Measurements from ENCODE around the gene PLA2G7. TPM values are rescaled to one million over a fixed set of nuclear protein-coding genes. Genes with fewer than 3 reads are reported as not detected.

The PLA2G7 gene
- polyA plus RNA-seq, 1 donor (not counting 4 experiments of a cell fraction or from before 2014, with no cell fraction given), result 4.8 TPM

GRCh38 chr6:46735720-46736031 is 501 bp upstream of the PLA2G7 start:
- Histone ChIP-seq H3K36me3 (ENCODE audit: control insufficient read depth in 2 of 2, extremely low read depth in 1 of 2, insufficient read depth in 2 of 2, low read length in 2 of 2) (no peaks in the 10 kb centered on the region), H3K9ac (ENCODE audit: control insufficient read depth, extremely low read depth, insufficient read depth, low read length) (peak overlapping the region; percentile 69), H4K20me1 (ENCODE audit: control insufficient read depth, extremely low read depth, insufficient read depth, low read length) (no peaks in the 10 kb centered on the region), H3K4me1 (ENCODE audit: control insufficient read depth, extremely low read depth, insufficient read depth, low read length) (peaks cover 23% of the 10 kb centered on the region), H3K27ac (ENCODE audit: control insufficient read depth, insufficient read depth, low read length) (no peak overlapping the region), H3K9me1 (ENCODE audit: control insufficient read depth, extremely low read depth, insufficient read depth, low read length) (no peaks in the 10 kb centered on the region), H3K9me3 (ENCODE audit: control insufficient read depth, low read depth, low read length) (no peaks in the 10 kb centered on the region), H3K4me3 (ENCODE audit: control insufficient read depth in 2 of 3, extremely low read depth in 1 of 3, insufficient read depth in 2 of 3, low read depth in 1 of 3, low read length in 3 of 3) (peak overlapping the region; percentile 54 to 80 (median 77)), H3K4me2 (ENCODE audit: control insufficient read depth, extremely low read depth, insufficient read depth, low read depth, low read length) (peak overlapping the region; percentile 94), H2AFZ (ENCODE audit: control insufficient read depth, low read length) (peak overlapping the region; percentile 74), H3K79me2 (ENCODE audit: control insufficient read depth, insufficient read depth, low read length) (no peaks in the 10 kb centered on the region), H3K27me3 (ENCODE audit: control insufficient read depth, extremely low read depth, insufficient read depth, low read length) (no peaks in the 10 kb centered on the region)
- dilution Hi-C loops (cut with MboI; ENCODE audit: extremely low pct_ligation_motif_present, low sequenced_read_pairs), result no loop called here
- DNase-seq (ENCODE audit: low read depth, low spot score) (no peak), FAIRE-seq (peak; percentile 89)
- TF ChIP-seq CTCF (optimal IDR thresholded peaks at IDR 0.05 in 1 of 3, IDR thresholded peaks at IDR 0.05 in 1 of 3, conservative IDR thresholded peaks at IDR 0.05 in 1 of 3; ENCODE audit: extremely low read depth in 1 of 3, insufficient read depth in 2 of 3, low read length in 3 of 3), result no peak
- no peak for TF ChIP-seq EZH2 (IDR thresholded peaks at IDR 0.05; ENCODE audit: low read length)

GRCh38 chr6:46733341-46733801 is 1.8 kb downstream of the PLA2G7 start:
- no peak overlapping the region for H3K4me2 ChIP-seq (ENCODE audit: control insufficient read depth, extremely low read depth, insufficient read depth, low read depth, low read length)
- peaks cover 23% of the 10 kb centered on the region for H3K4me1 ChIP-seq (ENCODE audit: control insufficient read depth, extremely low read depth, insufficient read depth, low read length)
- no peaks in the 10 kb centered on the region for H3K79me2 ChIP-seq (ENCODE audit: control insufficient read depth, insufficient read depth, low read length)
- no peaks in the 10 kb centered on the region for H3K36me3 ChIP-seq (ENCODE audit: control insufficient read depth in 2 of 2, extremely low read depth in 1 of 2, insufficient read depth in 2 of 2, low read length in 2 of 2)
- no peaks in the 10 kb centered on the region for H3K27me3 ChIP-seq (ENCODE audit: control insufficient read depth, extremely low read depth, insufficient read depth, low read length)
- no peaks in the 10 kb centered on the region for H3K9me1 ChIP-seq (ENCODE audit: control insufficient read depth, extremely low read depth, insufficient read depth, low read length)
- DNase-seq (ENCODE audit: low read depth, low spot score) (no peak), FAIRE-seq (no peak)
- no peak for TF ChIP-seq EZH2 (IDR thresholded peaks at IDR 0.05; ENCODE audit: low read length)
- TF ChIP-seq CTCF (optimal IDR thresholded peaks at IDR 0.05 in 1 of 3, IDR thresholded peaks at IDR 0.05 in 1 of 3, conservative IDR thresholded peaks at IDR 0.05 in 1 of 3; ENCODE audit: extremely low read depth in 1 of 3, insufficient read depth in 2 of 3, low read length in 3 of 3), result no peak
- no peak overlapping the region for H3K27ac ChIP-seq (ENCODE audit: control insufficient read depth, insufficient read depth, low read length)
- H4K20me1 ChIP-seq (ENCODE audit: control insufficient read depth, extremely low read depth, insufficient read depth, low read length), result no peaks in the 10 kb centered on the region
- H2AFZ ChIP-seq (ENCODE audit: control insufficient read depth, low read length), result no peak overlapping the region
- H3K9ac ChIP-seq (ENCODE audit: control insufficient read depth, extremely low read depth, insufficient read depth, low read length), result no peak overlapping the region
- no peaks in the 10 kb centered on the region for H3K9me3 ChIP-seq (ENCODE audit: control insufficient read depth, low read depth, low read length)
- dilution Hi-C loops (cut with MboI; ENCODE audit: extremely low pct_ligation_motif_present, low sequenced_read_pairs), result no loop called here
- H3K4me3 ChIP-seq (ENCODE audit: control insufficient read depth in 2 of 3, extremely low read depth in 1 of 3, insufficient read depth in 2 of 3, low read depth in 1 of 3, low read length in 3 of 3), result no peak overlapping the region

All from keratinocyte (primary cell).